ENCODE results near the gene NFIB.

DNA sequence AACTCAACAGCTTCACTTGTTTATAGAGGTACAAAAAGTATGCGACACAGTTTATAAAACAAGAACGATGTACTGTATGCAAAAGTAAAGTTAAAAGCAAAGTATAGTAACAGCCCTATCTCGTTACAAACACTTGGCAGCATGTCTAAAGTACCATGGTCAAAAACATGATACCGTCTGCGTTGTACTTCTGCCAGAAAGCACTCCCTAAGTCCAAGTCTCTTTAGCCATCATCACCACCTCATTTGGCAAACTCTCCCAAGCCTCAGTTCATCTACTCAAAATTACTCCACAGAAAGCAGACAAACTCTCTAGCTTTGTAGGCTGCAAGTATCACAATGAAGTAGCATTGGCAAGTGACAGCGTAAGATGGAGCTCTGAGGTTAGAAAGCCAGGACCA is 73.4 kb downstream of the NFIB start:
- TF ChIP-seq POLR2AphosphoS5 (IDR thresholded peaks at IDR 0.05; ENCODE audit: low read depth, low read length): no peak
- TF ChIP-seq POLR2A (IDR thresholded peaks at IDR 0.05; ENCODE audit: low read depth, low read length): no peak
- no peak for TF ChIP-seq TAF1 (IDR thresholded peaks at IDR 0.05; ENCODE audit: low read depth, low read length)
